GM18907 (cell line): ENCODE measurements around the gene CRTC1.
"Not testable (repeated sequence)": the region's sequence is repeated elsewhere in the genome, so short reads cannot be mapped to it uniquely, and the experiment has no call there.

Experiments
- ATAC-seq: cut with Tn5 transposase; IDR thresholded peaks from one replicate; pipeline ENCODE4 v1.9.1; 2021; ENCODE audit warnings: mild to moderate bottlenecking, moderate library complexity; ENCODE audit not compliant: unreplicated experiment

The CRTC1 gene

DNA sequence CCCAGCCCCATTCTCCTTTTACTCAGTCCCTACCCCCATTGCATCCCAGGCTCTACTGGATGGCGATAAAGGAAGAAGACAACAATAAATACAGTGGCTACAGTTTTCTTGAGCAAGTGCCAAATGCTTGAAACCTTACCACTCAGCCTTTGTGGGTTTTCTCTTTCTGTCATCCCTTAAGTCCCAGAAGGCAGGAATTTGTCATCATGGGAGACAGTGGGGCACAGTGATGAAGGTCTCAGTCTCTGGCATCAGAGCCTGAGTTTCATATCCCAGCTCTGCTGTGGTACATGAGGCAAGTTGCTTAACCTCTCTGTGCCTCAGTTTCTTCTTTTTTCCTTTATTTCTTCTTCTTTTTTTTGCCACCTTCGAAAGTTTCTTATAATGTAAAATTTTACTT lies 112.8 kb downstream of the CRTC1 start:
- no peak for ATAC-seq

DNA sequence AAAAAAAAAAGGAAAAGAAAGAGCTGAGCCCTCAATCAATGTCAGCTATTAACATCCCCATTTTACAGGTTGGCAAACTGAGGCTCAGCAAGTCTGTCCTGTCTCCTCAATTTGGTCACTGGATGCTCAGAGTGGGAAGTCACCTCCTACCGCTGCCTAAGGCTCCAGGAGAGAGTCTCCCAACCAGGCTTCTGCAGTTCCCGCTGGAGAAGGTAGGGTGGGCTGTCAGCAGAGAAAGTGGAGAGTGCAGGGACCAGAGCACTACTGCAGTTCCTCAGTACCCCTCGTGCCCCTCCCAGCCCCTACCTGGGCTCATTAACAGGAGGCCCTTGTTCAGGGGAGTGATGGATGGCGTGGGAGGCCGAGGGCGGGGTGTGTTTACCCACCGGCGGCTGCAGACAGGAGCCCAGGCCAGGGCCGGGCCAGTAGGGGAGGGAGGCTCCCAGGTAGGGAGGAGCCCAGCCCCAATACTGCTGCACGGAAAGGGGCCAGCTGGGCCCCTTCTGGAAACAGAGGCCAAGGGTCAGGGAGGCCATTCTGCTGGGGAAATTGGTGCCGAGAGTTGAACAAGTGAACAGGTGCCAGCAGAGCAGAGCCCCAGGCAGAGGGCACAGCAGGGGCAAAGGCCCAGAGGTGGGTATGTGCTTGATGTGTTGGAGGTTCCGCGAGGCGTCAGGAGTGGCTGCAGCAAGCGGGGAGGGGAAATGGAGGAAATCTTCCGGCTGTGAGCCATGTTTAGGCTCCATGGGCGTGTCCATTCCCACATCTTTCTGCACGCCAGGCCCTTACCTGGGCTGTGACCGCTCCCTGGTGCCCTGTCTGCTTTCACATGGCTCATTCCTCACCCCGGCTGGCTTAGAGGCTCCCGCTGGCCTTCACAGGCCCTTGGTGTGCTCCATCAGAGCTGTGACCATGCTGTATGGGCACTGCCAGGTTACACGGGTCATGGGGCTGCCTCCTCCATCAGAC lies 115.2 kb downstream of the CRTC1 start:
- ATAC-seq, result no peak

DNA sequence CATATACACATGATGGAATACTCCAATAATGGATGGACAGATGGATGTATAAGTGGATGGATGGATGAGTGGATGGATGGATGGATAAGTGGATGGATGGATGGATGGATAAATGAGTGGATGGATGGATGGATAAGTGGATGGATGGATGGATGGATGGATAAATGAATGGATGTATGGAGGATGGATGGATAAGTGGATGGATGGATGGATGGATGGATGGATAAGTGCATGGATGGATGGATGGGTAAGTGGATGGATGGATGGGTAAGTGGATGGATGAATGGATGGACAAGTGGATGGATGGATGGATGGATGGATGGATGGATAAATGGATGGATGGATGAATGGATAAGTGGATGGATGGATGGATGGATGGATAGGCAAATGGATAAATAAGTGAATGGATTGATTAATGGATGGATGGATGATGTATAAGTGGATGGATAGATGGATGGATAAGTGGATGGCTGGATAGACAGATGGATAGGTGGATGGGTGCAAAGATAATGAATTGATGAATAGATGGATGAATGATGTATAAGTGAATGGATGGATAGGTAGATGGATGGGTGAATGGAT lies 116.0 kb downstream of the CRTC1 start:
- ATAC-seq, result no peak

DNA sequence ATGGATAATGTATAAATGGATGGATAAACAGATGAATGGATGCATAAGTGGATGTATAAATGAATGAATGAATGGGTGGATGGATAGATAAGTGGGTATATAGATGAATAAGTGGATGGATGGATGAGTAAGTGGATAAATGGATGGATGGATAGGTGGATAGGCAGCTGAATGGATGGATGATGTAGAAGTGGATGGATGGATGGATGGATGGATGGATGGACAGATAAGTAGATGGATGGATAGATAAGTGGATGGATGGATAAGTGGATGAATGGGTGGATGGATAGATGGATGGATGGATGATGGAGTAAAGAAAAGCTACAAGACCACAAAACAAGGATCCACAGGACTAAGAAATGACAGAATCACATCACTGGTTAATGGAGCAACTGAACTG lies 116.6 kb downstream of the CRTC1 start:
- ATAC-seq, result no peak

DNA sequence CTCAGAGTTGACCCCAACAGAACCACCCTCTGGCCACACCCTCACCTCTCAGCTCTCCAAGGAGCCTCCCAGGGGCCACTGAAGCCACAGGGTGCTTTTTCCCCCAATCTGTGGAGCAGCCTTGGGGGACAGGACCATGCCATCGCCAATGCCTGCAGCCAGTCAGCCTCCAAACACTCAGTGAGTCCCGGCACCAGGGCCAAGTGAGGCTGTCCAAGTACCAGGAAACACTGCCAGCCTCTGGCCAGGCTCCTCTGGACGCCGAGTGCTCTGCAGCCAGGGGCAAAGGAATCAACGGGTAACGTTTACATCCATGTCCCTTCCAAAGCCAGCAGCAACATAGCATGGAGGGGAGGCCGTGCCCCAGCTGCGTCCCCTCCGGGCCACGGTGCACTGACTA lies 117.2 kb downstream of the CRTC1 start:
- no peak for ATAC-seq

DNA sequence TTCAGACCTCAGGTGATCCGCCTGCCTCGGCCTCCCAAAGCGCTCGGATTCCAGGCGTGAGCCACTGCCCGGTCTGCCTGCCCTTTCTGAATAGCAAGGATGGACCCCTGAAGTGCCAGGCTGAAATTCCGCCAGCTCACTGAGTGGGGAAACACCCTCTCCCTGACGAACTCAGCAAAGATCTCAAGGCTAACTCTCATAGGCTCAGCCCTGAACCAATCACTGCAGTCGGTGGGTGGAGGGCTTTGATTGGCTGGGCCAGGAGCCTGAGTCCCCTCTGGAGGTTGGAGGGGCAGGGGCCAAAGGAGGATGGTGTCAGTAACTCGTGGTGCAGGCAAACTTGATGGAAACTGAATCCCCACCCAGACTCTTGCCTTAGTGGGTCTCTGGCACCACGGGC lies 118.9 kb downstream of the CRTC1 start:
- ATAC-seq, result no peak

DNA sequence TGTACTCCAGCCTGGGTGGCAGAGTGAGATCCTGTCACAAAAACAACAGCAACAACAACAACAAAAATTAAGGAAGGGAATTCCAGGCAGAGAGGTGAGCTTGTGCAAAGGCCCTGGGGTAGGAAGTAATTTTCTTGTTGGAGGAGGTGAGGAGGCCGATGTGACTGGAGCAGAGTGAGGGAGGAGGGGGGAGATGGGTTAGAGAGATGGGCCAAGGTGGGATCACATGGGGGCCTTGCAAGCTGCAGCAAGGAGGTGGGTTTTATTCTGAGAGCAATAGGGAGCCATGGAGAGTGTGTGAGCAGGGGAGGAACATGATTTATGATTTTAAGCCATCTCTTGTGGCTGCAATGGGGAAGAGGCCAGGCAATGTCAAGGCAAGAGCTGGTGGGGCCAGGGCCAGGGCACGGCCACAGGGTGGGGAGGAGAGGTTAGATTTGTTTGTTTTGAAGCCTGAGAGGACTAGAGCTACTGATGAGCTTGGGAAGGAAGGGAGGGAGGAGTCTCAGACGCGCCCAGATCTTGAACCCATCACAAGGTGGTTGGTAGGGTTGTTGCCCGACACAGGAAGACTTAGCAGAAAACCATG lies 120.2 kb downstream of the CRTC1 start:
- ATAC-seq, result no peak

DNA sequence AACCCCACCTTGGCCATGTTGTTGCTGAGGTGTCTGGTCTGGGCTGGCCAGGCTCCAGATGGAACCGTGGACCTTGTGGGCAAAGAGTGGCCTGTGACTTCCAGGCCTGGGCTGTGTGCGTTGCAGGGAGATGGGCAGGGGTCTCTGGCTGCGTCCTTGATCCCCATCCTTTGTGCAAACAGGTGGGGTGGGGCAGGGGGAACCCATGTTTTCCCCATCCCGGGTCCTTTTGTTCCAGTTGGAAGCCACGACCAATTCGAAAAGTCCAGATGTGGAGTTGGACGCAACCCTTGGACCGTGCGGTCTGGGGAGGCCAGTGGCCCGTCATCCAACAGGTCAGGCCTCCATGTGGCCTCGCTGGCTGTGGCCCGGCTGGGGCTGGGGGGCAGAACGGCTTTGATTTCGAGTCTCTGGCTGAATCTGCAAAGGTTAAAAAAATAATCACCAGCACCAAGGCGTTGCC lies 120.7 kb downstream of the CRTC1 start:
- no peak for ATAC-seq

DNA sequence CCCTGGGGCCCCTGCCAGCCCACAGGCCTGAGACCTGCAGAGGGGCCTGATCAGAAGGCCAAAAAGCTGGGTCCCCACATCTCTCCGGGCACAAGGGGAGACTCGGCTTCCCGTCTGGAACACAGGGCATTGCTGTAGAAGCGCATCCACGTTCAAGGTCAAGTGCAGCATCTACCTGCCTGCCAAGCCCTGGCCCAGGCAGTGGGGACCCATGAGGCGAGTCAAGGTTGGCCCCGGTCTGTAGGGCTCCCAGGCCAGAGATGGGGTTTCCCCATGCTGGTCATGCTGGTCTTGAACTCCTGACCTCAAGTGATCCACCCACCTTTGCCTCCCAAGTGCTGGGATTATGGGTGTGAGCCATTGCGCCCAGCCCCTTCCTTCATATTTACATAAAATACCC lies 121.2 kb downstream of the CRTC1 start:
- ATAC-seq, result no peak

DNA sequence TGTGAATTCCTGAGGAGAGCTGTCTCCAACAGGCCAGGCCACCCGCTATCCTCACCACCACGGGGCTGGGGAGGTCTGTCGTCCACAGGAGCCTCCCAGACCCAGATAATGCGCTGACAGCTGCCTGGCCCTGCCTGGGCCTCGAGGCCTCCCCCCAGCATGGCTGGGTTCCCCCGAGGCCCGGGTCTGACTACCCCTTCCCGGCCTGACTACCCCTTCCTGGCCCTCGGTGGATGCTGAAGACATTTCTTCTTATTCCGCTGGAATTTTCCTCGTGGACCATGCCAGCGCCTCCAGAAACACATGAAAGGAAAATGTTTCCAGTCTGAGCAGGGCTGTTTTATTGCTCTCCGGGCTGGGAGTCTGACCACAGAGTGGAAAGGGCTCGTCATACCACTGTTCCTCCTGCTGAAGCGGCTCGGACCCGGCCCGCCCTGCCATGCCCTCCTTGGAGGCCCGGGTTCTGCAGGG lies 124.4 kb downstream of the CRTC1 start:
- no peak for ATAC-seq

DNA sequence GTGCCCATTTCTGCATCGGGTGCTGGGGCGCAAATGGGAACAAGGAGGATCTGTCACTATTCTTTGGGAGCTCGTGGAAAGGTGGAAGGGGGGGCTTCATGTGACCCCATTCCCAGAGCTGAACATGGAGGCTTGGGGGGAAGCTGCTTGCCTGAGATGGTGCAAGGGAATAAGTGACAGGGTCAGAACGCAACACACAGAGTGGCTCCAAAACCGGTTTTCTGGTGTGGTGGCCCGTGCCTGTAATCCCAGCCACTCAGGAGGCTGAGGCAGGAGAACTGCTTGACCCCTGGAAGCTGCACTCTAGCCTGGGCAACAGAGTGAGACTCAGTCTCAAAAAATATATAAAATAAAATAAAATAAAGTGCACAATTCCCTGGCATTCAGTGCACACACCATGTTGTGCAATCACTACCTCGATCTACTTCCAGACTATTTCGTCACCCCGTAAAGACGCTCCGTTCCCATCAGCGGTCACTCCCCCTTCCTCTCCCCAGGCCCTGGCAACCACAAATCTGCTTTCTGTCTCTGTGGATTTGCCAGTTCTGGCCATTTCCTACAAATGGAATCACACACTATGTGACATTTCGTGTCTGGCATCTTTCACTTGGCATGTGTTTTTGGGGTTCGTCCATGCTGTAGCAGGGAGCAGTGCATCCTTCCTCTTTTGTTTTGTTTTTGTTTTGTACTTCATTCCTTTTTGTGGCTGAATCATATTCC lies 125.8 kb downstream of the CRTC1 start:
- no peak for ATAC-seq

DNA sequence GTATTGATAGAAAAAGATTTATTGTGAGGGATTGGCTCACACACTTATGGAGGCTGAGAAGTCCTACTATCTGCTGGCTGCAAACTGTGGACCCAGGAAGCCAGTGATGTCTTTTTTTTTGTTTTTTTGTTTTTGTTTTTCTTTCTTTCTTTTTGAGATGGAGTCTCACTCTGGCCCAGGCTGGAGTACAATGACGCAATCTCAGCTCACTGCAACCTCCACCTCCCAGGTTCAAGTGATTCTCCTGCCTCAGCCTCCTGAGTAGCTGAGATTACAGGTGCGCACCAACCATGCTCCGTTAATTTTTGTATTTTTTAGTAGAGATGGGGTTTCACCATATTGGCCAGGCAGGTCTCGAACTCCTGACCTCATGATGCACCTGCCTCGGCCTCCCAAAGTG lies 128.2 kb downstream of the CRTC1 start:
- ATAC-seq, result not testable (repeated sequence)

DNA sequence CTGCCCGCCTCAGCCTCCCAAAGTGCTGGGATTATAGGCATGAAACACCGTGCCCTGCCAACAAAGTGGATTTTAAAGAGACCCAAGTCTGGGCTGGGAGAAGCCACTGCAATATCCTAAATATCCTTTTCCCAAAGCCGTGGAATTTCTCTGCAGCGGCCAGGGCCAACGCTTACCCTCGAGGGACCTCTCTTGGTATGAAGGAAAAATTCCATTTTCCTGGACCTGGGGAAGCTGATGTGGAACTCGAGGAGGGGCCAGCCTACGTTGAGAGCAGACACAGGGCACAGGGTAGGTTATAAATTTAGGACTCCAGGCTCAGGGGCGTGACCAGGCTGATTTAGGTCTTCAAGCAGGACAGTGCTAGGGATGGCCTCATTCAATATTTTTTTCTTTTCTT lies 130.6 kb downstream of the CRTC1 start:
- no peak for ATAC-seq

DNA sequence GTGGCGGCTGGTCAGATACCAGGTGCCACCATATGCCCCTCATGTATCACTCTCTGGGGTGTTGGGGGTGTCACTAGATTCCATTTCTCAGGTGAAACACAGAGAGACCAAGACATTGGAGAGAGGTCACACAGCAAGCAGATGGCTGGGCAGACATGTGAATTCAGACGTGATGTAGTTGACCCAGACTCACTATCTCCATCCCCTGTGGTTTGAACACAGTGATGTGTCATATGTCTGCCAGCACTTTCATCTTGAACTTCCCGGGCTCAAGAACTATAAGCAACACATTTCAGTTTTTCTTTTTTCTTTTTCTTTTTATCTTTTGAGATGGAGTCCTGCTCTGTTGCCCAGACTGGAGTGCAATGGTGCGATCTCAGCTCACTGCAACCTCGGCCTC lies 132.2 kb downstream of the CRTC1 start:
- ATAC-seq, result no peak

DNA sequence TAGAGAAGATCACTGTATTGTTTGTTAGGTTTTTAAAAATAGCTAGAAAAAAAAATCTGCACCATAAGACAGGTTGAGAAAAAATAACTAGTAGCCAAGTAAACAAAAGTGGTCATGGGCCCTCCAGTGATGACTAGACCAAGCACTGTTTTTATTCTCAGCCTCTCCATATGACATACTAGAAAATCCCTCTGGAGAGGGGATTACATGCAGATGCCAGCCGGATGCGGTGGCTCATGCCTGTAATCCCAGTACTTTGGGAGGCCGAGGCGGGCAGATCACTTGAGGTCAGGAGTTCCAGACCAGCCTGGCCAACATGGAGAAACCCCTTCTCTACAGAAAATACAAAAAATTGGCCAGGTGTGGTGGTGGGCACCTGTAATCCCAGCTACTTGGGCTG lies 133.2 kb downstream of the CRTC1 start:
- not testable (repeated sequence) for ATAC-seq

DNA sequence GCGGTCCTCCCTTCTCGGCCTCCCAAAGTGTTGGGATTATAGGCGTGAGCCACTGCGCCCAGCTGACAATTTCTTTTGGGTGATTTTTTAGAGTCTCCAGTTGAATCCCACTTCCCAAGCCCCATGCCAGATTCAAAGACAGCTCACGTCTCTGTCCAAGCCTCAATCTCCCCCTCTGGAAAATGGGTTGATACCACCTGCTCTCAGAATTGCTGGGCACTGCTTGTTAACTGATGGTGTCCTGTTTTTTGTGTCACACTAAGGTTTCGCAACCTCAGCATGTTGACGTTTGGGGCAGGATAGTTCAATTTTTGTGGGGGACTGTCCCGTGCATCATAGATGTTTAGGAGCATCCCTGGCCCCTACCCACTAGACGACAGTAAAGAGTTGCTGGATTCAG lies 134.1 kb downstream of the CRTC1 start:
- no peak for ATAC-seq

DNA sequence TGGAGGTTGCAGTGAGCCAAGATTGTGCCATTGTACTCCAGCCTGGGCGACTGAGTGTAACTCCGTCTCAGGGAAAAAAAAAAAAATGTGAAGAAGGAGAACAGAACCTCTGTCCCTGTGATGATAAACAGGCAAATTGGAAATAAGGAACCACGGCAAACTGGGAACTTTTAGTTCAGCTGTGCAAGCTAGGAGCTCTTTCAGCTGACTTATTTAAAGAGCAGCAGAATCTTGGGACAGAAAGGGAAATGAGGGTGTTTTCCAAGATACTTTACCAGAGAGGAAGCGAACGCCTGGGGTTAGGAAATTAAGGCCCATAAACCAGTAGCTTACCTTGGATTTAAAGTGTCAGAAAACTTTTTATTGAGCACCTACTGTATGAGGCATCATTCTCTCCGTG lies 145.3 kb downstream of the CRTC1 start:
- ATAC-seq, result no peak

DNA sequence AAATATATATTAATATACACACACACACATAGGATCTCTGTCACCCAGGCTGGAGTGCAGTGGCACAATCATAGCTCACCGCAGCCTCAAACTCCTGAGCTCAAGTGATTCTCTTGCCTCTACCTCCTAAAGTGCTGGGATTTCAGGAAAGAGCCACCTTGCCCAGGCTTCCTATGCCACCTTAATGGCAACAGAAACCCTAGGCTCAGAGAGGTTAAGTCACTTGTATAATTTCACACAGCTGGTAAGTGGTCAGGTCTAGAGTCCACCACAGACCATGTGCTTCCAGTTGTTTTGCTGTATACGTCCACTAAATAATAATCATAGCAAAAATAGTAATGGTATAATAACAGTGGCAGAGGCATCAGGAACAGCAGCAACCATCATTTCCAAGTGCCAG lies 147.0 kb downstream of the CRTC1 start:
- ATAC-seq, result no peak

DNA sequence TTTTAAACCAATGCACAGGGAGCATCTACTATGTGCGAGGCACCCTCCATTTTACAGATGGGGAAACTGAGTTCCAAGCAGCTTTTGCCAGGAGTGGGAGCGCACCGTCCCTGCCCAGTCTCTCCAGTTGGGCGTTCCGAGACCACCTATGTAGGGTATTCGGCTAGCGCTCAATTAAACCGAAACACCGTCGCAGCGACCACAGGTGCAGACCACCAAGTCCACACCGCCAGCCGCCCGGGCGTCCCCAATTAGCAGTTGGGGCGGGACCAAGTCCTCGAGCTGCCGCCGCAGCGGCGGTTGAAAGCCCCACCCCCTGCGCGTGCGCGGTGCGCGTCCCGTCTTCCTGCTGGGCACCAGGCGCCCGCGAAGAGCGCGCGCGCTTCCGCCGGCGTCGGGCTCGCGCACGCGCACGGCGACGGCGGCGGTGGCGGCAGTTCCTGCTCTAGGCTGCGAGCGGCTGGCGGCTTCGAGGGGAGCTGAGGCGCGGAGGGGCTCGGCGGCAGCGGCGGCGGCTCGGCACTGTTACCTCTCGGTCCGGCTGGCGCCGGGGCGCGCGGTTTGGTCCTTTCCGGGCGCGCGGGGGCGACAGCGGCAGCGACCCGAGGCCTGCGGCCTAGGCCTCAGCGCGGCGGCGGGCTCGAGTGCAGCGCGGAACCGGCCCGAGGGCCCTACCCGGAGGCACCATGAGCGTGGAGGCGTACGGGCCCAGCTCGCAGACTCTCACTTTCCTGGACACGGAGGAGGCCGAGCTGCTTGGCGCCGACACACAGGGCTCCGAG lies 148.2 kb downstream of the CRTC1 start, which contains the start of gene UPF1:
TSS of gene UPF1 (plus strand) at position 436 of the 782 bp plus-strand sequence. CDS start at position 687, 251 bp downstream.
- peak; percentile 72 for ATAC-seq
